ENCODE measurements around the gene ELMO1. TPM values are rescaled to one million over a fixed set of nuclear protein-coding genes. Genes with fewer than 3 reads are reported as not detected.

Gene ELMO1
- total RNA-seq, 1 experiment from 2014 or later, result 7.8 TPM

- Histone ChIP-seq H3K79me2 (ENCODE audit: insufficient read depth, low read length) (no peaks in the 10 kb centered on the region), H4K8ac (replicated peaks; ENCODE audit: insufficient read length, low read depth, low read length) (no peak overlapping the region), H3K14ac (ENCODE audit: insufficient read depth, low read length) (no peak overlapping the region), H2BK5ac (ENCODE audit: insufficient read length, low read length) (no peak overlapping the region), H3K4me2 (ENCODE audit: insufficient read depth, insufficient read length, low read length) (no peak overlapping the region), H2BK15ac (ENCODE audit: low read depth, low read length) (no peak overlapping the region), H3K9me3 (ENCODE audit: control insufficient read depth, low read depth, low read length) (no peaks in the 10 kb centered on the region), H3K79me1 (ENCODE audit: insufficient read depth, low read depth, low read length, poor library complexity, severe bottlenecking) (no peaks in the 10 kb centered on the region), H3K27me3 (ENCODE audit: insufficient read depth, low read length) (no peaks in the 10 kb centered on the region), H2BK20ac (ENCODE audit: low read depth, low read length, poor library complexity, severe bottlenecking) (no peak overlapping the region), H3K4me1 (ENCODE audit: insufficient read depth, low read length) (peaks cover 2% of the 10 kb centered on the region; the same call in 1 of the 2 replicates), H3K18ac (ENCODE audit: insufficient read length, low read depth, low read length) (no peak overlapping the region), H4K91ac (ENCODE audit: insufficient read length, low read depth, low read length) (no peak overlapping the region), H3K23ac (ENCODE audit: insufficient read length, low read depth, low read length) (no peak overlapping the region), H2AFZ (ENCODE audit: low read length) (no peak overlapping the region), H3K23me2 (ENCODE audit: insufficient read length, low read depth, low read length, poor library complexity, severe bottlenecking) (no peaks in the 10 kb centered on the region), H3K56ac (ENCODE audit: insufficient read length, low read depth, low read length) (no peak overlapping the region), H3K4ac (ENCODE audit: low read depth, low read length) (no peak overlapping the region), H4K20me1 (ENCODE audit: control insufficient read depth, insufficient read depth, insufficient read length) (no peaks in the 10 kb centered on the region), H4K5ac (ENCODE audit: insufficient read length, low read depth, low read length) (no peak overlapping the region), H2AK5ac (ENCODE audit: insufficient read length, low read length) (no peak overlapping the region), H2BK120ac (ENCODE audit: low read depth, low read length, poor library complexity, severe bottlenecking) (no peak overlapping the region), H3T11ph (ENCODE audit: low read length) (no peak overlapping the region), H2BK12ac (ENCODE audit: insufficient read length, low read depth, low read length) (no peak overlapping the region), H3K9ac (ENCODE audit: extremely low read depth, insufficient read length, low read length) (no peak overlapping the region), H3K27ac (ENCODE audit: insufficient read length, low read depth, low read length) (no peak overlapping the region)
- WGBS (ENCODE audit: extremely low coverage, insufficient read length, low lambda C conversion rate), result no CpG with 5 or more reads among the region's 3 CpGs
- no peak for TF ChIP-seq CTCF (conservative IDR thresholded peaks at IDR 0.05)
- no peak for DNase-seq
- Mint-ChIP-seq H3K4me1 (peaks cover 12 to 15% of the 10 kb centered on the region in 2 experiments), H3K4me3 (no peak overlapping the region), H3K27me3 (ENCODE audit: low read depth) (no peaks in the 10 kb centered on the region), H3K9me3 (no peaks in the 10 kb centered on the region), H3K36me3 (ENCODE audit: insufficient read depth in 1 of 3, low read depth in 3 of 3) (no peaks in the 10 kb centered on the region), H3K27ac (no peak overlapping the region)
Measured at GRCh38 chr7:36982766-36983165, 465.9 kb downstream of the ELMO1 start.
